MM.1S (cell line): ENCODE results near the gene SHMT1.

Experiments
- DNase-seq: peaks from one replicate; pipeline ENCODE4 v3.0.0-alpha.2; 2015
- H2AFZ ChIP-seq: fragments of 300-600 bp; sonication (generic); 2 replicates; pipeline ENCODE4 v1.6.0; 2016; ENCODE audit warnings: antibody characterized with exemption, low read length
- H3F3A ChIP-seq: fragments of 300-600 bp; sonication (generic); 2 replicates; pipeline ENCODE4 v1.6.1; 2016; ENCODE audit warnings: mild to moderate bottlenecking, antibody characterized with exemption, low read length, moderate library complexity, mixed read lengths; ENCODE audit not compliant: insufficient read depth
- H3K27ac ChIP-seq: fragments of 300-600 bp; sonication (generic); 2 replicates; pipeline ENCODE4 v1.5.1; 2016; ENCODE audit warnings: mild to moderate bottlenecking, low read length
- H3K27me3 ChIP-seq: fragments of 300-600 bp; sonication (generic); replicated peaks from 2 replicates; pipeline ENCODE4 v1.6.0; 2016; ENCODE audit warnings: low read length; ENCODE audit not compliant: insufficient read depth
- H3K36me3 ChIP-seq: fragments of 300-600 bp; sonication (generic); replicated peaks from 2 replicates; pipeline ENCODE4 v1.6.1; 2016; ENCODE audit warnings: mild to moderate bottlenecking, low read length, mixed read lengths; ENCODE audit not compliant: insufficient read depth
- H3K4me1 ChIP-seq: fragments of 300-600 bp; sonication (generic); 2 replicates; pipeline ENCODE4 v1.6.1; 2016; ENCODE audit warnings: low read length, mixed read lengths
- H3K4me2 ChIP-seq: fragments of 300-600 bp; sonication (generic); 2 replicates; pipeline ENCODE4 v1.6.0; 2016; ENCODE audit warnings: low read depth, low read length
- H3K4me3 ChIP-seq: fragments of 300-600 bp; sonication (generic); 2 replicates; pipeline ENCODE4 v1.5.1; 2016; ENCODE audit warnings: low read length, mixed read lengths
- H3K79me2 ChIP-seq: fragments of 300-600 bp; sonication (generic); 2 replicates; pipeline ENCODE4 v1.6.1; 2016; ENCODE audit warnings: mixed run types, low read length, mixed read lengths
- H3K9ac ChIP-seq: fragments of 300-600 bp; sonication (generic); 2 replicates; pipeline ENCODE4 v1.6.1; 2016; ENCODE audit warnings: low read length, mixed read lengths
- H3K9me2 ChIP-seq: fragments of 300-600 bp; sonication (generic); replicated peaks from 2 replicates; pipeline ENCODE4 v1.6.1; 2016; ENCODE audit warnings: mild to moderate bottlenecking, low read length, mixed read lengths; ENCODE audit not compliant: insufficient read depth
- H3K9me3 ChIP-seq: fragments of 300-600 bp; sonication (generic); replicated peaks from 2 replicates; pipeline ENCODE4 v1.6.1; 2016; ENCODE audit warnings: mild to moderate bottlenecking, low read length, mixed read lengths; ENCODE audit not compliant: insufficient read depth
- H4K20me1 ChIP-seq: fragments of 300-600 bp; sonication (generic); 2 replicates; pipeline ENCODE4 v1.6.1; 2016; ENCODE audit warnings: mild to moderate bottlenecking, low read length, moderate library complexity, mixed read lengths; ENCODE audit not compliant: insufficient read depth
- EZH2 ChIP-seq: fragments of 300-600 bp; sonication (generic); optimal IDR thresholded peaks from 2 replicates; pipeline ENCODE3; 2017; ENCODE audit warnings: low read depth, mild to moderate bottlenecking, antibody characterized with exemption, low read length, mixed read lengths
- EZH2phosphoT487 ChIP-seq: fragments of 300-600 bp; sonication (generic); IDR thresholded peaks from 2 replicates; pipeline ENCODE4 v1.6.1; 2018; ENCODE audit warnings: antibody characterized with exemption, low read length
- TF ChIP-seq, protein P1 (sequence below): fragments of 300-600 bp; sonication (generic); IDR thresholded peaks from 2 replicates; pipeline ENCODE4 v1.5.1; 2016; ENCODE audit warnings: antibody characterized with exemption, low read length, mixed read lengths

SHMT1 gene

DNA sequence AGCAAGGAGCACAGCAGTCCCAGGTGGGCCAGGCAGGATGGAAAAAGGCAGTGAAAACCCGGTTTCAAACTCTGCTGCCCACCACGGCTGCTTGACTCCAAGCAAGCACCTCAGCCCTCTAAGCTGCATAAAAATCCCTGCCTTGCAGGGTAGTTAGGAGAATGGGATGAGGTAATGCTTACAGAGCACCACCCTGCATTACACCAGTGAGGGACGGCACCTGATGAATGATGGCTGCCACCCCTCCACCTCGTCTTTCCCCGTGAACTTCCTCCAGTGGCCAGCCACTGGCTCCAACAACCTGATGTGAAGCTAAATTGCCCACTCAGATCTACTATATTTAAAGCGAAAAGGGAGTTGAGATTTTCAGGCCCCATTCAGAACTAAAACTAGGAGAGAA lies 81.6 kb downstream of the SHMT1 start:
- H3K36me3 ChIP-seq = peaks cover 11% of the 10 kb centered on the region
- H3K9ac ChIP-seq = no peak overlapping the region
- no peaks in the 10 kb centered on the region for H3K9me3 ChIP-seq
- H3K79me2 ChIP-seq = 0 out of 2 replicates have a peak, but pooled peaks cover 7% of the 10 kb centered on the region
- no peak overlapping the region for H3K4me3 ChIP-seq
- no peaks in the 10 kb centered on the region for H3K27me3 ChIP-seq
- no peaks in the 10 kb centered on the region for H4K20me1 ChIP-seq
- no peak overlapping the region for H2AFZ ChIP-seq
- no peak overlapping the region for H3K27ac ChIP-seq
- H3K4me2 ChIP-seq = no peak overlapping the region
- TF ChIP-seq EZH2 (no peak), EZH2phosphoT487 (no peak)
- TF ChIP-seq, protein P1, sequence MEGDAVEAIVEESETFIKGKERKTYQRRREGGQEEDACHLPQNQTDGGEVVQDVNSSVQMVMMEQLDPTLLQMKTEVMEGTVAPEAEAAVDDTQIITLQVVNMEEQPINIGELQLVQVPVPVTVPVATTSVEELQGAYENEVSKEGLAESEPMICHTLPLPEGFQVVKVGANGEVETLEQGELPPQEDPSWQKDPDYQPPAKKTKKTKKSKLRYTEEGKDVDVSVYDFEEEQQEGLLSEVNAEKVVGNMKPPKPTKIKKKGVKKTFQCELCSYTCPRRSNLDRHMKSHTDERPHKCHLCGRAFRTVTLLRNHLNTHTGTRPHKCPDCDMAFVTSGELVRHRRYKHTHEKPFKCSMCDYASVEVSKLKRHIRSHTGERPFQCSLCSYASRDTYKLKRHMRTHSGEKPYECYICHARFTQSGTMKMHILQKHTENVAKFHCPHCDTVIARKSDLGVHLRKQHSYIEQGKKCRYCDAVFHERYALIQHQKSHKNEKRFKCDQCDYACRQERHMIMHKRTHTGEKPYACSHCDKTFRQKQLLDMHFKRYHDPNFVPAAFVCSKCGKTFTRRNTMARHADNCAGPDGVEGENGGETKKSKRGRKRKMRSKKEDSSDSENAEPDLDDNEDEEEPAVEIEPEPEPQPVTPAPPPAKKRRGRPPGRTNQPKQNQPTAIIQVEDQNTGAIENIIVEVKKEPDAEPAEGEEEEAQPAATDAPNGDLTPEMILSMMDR = no peak
- H3K9me2 ChIP-seq = no peaks in the 10 kb centered on the region
- no peaks in the 10 kb centered on the region for H3K4me1 ChIP-seq
- no peaks in the 10 kb centered on the region for H3F3A ChIP-seq
- DNase-seq = no peak

DNA sequence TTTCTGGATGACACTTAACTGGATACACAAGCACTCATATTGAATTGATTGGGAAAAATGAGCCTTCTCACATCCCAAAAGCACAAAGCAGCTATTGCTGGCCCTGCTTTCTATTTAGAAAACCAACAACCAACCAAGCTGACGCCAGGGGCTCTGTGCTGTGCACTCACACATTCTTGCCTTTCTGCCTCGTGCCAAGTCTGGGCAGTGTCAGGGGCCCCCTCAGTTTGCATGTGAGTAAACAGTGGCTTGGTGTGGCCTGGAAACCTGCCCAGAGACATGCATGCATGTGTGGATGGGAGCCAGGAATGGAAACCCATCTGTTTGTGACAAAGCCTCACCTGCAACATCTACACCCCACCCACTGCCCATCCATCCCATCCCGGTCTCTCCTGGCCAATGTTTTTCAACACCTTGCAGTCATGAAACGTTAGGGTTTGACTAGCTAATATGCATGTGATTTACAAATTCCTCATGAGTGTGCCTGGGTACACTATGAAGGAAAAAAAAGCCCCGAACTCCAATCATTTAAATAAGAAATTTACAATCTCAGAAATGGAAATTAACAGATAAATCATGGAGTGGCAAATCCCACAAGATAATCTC lies 82.5 kb downstream of the SHMT1 start:
- Histone ChIP-seq H3K4me2 (no peak overlapping the region), H3K79me2 (0 out of 2 replicates have a peak, but pooled peaks cover 7% of the 10 kb centered on the region), H3K9me2 (no peaks in the 10 kb centered on the region), H3F3A (no peaks in the 10 kb centered on the region), H3K9me3 (no peaks in the 10 kb centered on the region), H3K27me3 (no peaks in the 10 kb centered on the region), H3K27ac (no peak overlapping the region), H3K4me3 (no peak overlapping the region), H3K9ac (no peak overlapping the region), H3K36me3 (peaks cover 14% of the 10 kb centered on the region), H2AFZ (no peak overlapping the region), H3K4me1 (no peaks in the 10 kb centered on the region), H4K20me1 (no peaks in the 10 kb centered on the region)
- no peak for DNase-seq
- TF ChIP-seq EZH2 = no peak
- no peak for TF ChIP-seq EZH2phosphoT487
- TF ChIP-seq, protein P1 = no peak

DNA sequence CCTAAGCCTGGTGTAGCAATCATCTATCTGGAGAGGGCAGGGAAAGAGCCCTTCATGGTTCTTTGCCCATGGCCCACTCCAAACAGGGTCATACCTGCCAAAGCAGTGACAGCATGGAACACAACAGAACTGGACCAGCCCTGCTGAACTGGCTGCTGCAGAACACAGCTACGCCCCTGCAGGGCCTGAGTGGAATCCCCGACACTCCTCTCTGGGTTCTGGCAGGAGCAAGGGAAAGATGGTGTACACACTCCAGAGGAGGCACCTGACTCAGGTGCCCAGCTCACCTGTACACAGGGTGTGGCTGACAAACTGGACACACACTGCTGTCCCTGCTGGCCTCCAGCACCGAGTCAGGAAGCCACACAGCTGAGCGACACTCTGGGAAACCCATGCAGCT lies 83.1 kb downstream of the SHMT1 start:
- Histone ChIP-seq H3F3A (no peaks in the 10 kb centered on the region), H4K20me1 (no peaks in the 10 kb centered on the region), H3K9me2 (no peaks in the 10 kb centered on the region), H3K9me3 (no peaks in the 10 kb centered on the region), H3K9ac (no peak overlapping the region), H2AFZ (no peak overlapping the region), H3K4me3 (no peak overlapping the region), H3K79me2 (0 out of 2 replicates have a peak, but pooled peaks cover 5% of the 10 kb centered on the region), H3K4me1 (no peaks in the 10 kb centered on the region), H3K27me3 (no peaks in the 10 kb centered on the region), H3K4me2 (no peak overlapping the region), H3K27ac (no peak overlapping the region), H3K36me3 (peaks cover 10% of the 10 kb centered on the region)
- TF ChIP-seq, protein P1 = no peak
- TF ChIP-seq EZH2 (no peak), EZH2phosphoT487 (no peak)
- DNase-seq = no peak
